GM18873 (cell line): ENCODE results near the gene MACF1.

Source experiments
- ATAC-seq: cut with Tn5 transposase; IDR thresholded peaks from one replicate; pipeline ENCODE4 v1.9.1; 2021; ENCODE audit warnings: mild to moderate bottlenecking, moderate library complexity, moderate number of reproducible peaks; ENCODE audit not compliant: unreplicated experiment, low FRiP score

The MACF1 gene

GRCh38 chr1:39342776-39343175 lies 138.3 kb downstream of the MACF1 start:
- ATAC-seq, result no peak

GRCh38 chr1:39344394-39345154 lies 140.1 kb downstream of the MACF1 start:
- ATAC-seq, result no peak

- no peak for ATAC-seq
Measured at GRCh38 chr1:39346872-39347271, 142.4 kb downstream of the MACF1 start.

- ATAC-seq, result no peak
Measured at GRCh38 chr1:39348278-39348677, 143.8 kb downstream of the MACF1 start.

- no peak for ATAC-seq
Measured at GRCh38 chr1:39352881-39353280, 148.4 kb downstream of the MACF1 start.

- ATAC-seq, result no peak
Measured at GRCh38 chr1:39354572-39354971, 150.1 kb downstream of the MACF1 start.

GRCh38 chr1:39358491-39358890 lies 154.0 kb downstream of the MACF1 start:
- ATAC-seq, result no peak

- no peak for ATAC-seq
Measured at GRCh38 chr1:39359028-39359570, 154.6 kb downstream of the MACF1 start.

- no peak for ATAC-seq
Measured at GRCh38 chr1:39360731-39361130, 156.2 kb downstream of the MACF1 start.

- ATAC-seq, result no peak
Measured at GRCh38 chr1:39361446-39361845, 157.0 kb downstream of the MACF1 start.

GRCh38 chr1:39363267-39363666 lies 158.8 kb downstream of the MACF1 start:
- no peak for ATAC-seq

GRCh38 chr1:39368045-39368444 lies 163.6 kb downstream of the MACF1 start:
- ATAC-seq, result no peak

GRCh38 chr1:39369565-39369964 lies 165.1 kb downstream of the MACF1 start:
- no peak for ATAC-seq

- ATAC-seq, result no peak
Measured at GRCh38 chr1:39370602-39371001, 166.1 kb downstream of the MACF1 start.

GRCh38 chr1:39372105-39372504 lies 167.6 kb downstream of the MACF1 start:
- ATAC-seq, result no peak

GRCh38 chr1:39376656-39377055 lies 172.2 kb downstream of the MACF1 start:
- ATAC-seq, result no peak

GRCh38 chr1:39378377-39378776 lies 173.9 kb downstream of the MACF1 start:
- no peak for ATAC-seq

GRCh38 chr1:39379187-39379586 lies 174.7 kb downstream of the MACF1 start:
- no peak for ATAC-seq

- ATAC-seq, result no peak
Measured at GRCh38 chr1:39380036-39380435, 175.5 kb downstream of the MACF1 start.

GRCh38 chr1:39381839-39382238 lies 177.3 kb downstream of the MACF1 start:
- ATAC-seq, result no peak

- no peak for ATAC-seq
Measured at GRCh38 chr1:39384305-39384704, 179.8 kb downstream of the MACF1 start.
